ENCODE data around the gene MGA.

Gene MGA

DNA sequence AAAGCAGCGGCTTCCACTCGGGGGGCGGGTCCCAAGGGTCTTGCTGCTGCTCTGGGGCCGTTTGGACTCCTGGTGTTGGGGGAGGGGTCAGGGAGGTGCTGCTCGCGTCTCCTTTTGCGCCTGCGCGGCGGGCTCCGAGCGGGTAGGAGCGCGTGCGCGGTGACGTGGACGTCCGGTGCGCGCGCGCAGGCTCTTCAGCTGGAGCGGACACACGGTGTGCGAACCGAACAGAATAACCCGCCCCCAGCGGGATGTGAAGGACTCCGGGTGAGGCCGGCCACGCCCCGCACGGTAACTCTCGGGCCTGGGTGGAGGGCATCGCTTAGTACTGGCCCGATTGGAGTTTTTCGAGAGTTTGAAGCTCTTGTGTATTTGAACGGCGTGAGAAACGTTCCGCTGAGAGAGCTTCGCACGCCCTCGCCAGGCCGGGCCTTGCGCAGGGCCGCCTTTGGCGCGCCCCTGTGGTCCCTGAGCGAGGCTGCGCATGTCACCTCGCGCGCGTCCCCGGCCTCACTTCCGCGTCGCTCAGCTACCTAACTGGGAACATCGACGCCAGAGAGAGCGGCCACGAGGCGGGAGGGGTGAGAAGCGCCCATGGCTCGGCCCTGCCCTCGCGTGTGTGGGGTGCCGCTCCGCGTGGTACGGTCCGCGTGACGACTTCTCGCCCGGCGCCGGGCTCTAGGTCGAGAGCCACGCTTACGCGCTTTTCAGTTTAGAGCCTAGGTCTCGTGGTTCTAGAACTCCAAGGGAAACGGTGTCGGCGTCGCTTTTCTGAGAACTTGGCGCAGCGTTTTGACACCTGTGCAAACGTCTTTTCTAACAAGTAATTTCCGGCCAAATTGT, at the start of gene MGA:
Gene MGA (plus strand): TSS at position 171 of the 843 bp plus-strand sequence.
- peak within 1 kb of the TSS; percentile 52 for H3K4me3 ChIP-seq (ENCODE audit: low read depth, low read length)
- TF ChIP-seq, protein P1, sequence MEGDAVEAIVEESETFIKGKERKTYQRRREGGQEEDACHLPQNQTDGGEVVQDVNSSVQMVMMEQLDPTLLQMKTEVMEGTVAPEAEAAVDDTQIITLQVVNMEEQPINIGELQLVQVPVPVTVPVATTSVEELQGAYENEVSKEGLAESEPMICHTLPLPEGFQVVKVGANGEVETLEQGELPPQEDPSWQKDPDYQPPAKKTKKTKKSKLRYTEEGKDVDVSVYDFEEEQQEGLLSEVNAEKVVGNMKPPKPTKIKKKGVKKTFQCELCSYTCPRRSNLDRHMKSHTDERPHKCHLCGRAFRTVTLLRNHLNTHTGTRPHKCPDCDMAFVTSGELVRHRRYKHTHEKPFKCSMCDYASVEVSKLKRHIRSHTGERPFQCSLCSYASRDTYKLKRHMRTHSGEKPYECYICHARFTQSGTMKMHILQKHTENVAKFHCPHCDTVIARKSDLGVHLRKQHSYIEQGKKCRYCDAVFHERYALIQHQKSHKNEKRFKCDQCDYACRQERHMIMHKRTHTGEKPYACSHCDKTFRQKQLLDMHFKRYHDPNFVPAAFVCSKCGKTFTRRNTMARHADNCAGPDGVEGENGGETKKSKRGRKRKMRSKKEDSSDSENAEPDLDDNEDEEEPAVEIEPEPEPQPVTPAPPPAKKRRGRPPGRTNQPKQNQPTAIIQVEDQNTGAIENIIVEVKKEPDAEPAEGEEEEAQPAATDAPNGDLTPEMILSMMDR (IDR thresholded peaks at IDR 0.05; ENCODE audit: low read depth, low read length, missing control alignments), result no peak
- DNase-seq (ENCODE audit: low read depth), result peak; percentile 80

GRCh38 chr15:41620536-41621199, 39.5 kb upstream of the MGA start:
- no peak for DNase-seq (ENCODE audit: low read depth)
- TF ChIP-seq, protein P1 (IDR thresholded peaks at IDR 0.05; ENCODE audit: low read depth, low read length, missing control alignments), result no peak
- H3K4me3 ChIP-seq (ENCODE audit: low read depth, low read length), result peak overlapping the region; percentile 36

- DNase-seq (ENCODE audit: low read depth), result peak; percentile 37
- TF ChIP-seq, protein P1 (IDR thresholded peaks at IDR 0.05; ENCODE audit: low read depth, low read length, missing control alignments), result no peak
- peak overlapping the region; percentile 36 for H3K4me3 ChIP-seq (ENCODE audit: low read depth, low read length)
These were observed 38.7 kb upstream of the MGA start for GRCh38 chr15:41621200-41622193.

DNA sequence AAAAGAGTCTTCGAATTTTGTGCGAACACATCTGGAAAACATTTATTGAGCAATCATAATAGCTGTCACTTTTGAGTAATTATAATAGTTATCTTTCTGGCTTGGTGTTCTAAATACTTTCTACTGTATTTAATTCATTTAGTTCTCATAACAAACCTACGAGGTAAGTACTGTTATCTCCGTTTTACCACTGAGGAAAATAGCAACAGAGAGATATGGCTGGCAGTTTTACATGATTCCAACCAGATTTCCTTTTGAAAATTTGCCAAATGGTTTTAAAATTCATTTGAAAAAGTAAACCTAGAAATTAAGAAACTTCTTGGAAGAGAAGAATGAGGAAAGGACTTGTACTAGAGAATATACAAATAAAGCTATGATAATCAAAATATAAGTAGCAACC, 37.3 kb upstream of the MGA start:
- H3K4me3 ChIP-seq (ENCODE audit: low read depth, low read length), result no peak overlapping the region
- no peak for DNase-seq (ENCODE audit: low read depth)
- TF ChIP-seq, protein P1 (IDR thresholded peaks at IDR 0.05; ENCODE audit: low read depth, low read length, missing control alignments), result no peak

GRCh38 chr15:41627203-41627602, 33.0 kb upstream of the MGA start:
- TF ChIP-seq, protein P1 (IDR thresholded peaks at IDR 0.05; ENCODE audit: low read depth, low read length, missing control alignments), result no peak
- no peak overlapping the region for H3K4me3 ChIP-seq (ENCODE audit: low read depth, low read length)
- no peak for DNase-seq (ENCODE audit: low read depth)

- no peak overlapping the region for H3K4me3 ChIP-seq (ENCODE audit: low read depth, low read length)
- DNase-seq (ENCODE audit: low read depth), result no peak
- TF ChIP-seq, protein P1 (IDR thresholded peaks at IDR 0.05; ENCODE audit: low read depth, low read length, missing control alignments), result no peak
These were observed 30.7 kb upstream of the MGA start for GRCh38 chr15:41629463-41629862.

Data from GM12864 (cell line).